Lower leg skin (tissue), 3 donors: ENCODE data around the gene PKP1.

Experiments
- CTCF ChIP-seq, 3 donors: fragments of 450-650 bp; IDR thresholded peaks; one replicate each; pipeline ENCODE4 v1.5.1; 2016; ENCODE audit warnings: antibody characterized with exemption in 3 of 3, mild to moderate bottlenecking in 3 of 3, moderate library complexity in 2 of 3
- POLR2A ChIP-seq, 2 donors: fragments of 450-650 bp; IDR thresholded peaks; one replicate each; pipeline ENCODE4 v1.6.1; 2016 to 2017; ENCODE audit warnings: antibody characterized with exemption in 2 of 2, mild to moderate bottlenecking in 1 of 2, moderate library complexity in 1 of 2

- no peak for TF ChIP-seq POLR2A (IDR thresholded peaks at IDR 0.05)
- no peak for TF ChIP-seq CTCF (IDR thresholded peaks at IDR 0.05)
Measured at GRCh38 chr1:201327687-201328240, 44.5 kb downstream of the PKP1 start.
